GM18873 (cell line): Measurements from ENCODE around the gene MFNG.
"Not testable (repeated sequence)": the region's sequence is repeated elsewhere in the genome, so short reads cannot be mapped to it uniquely, and the experiment has no call there.

ENCODE experiments used
- ATAC-seq: cut with Tn5 transposase; IDR thresholded peaks from one replicate; pipeline ENCODE4 v1.9.1; 2021; ENCODE audit warnings: mild to moderate bottlenecking, moderate library complexity, moderate number of reproducible peaks; ENCODE audit not compliant: unreplicated experiment, low FRiP score

The MFNG gene

GRCh38 chr22:37486224-37486845 lies at the start of gene MFNG:
MFNG (minus strand) TSS chr22:37486384; CDS start chr22:37486177, 207 bp downstream.
- no peak for ATAC-seq

- ATAC-seq = no peak
These were observed 49.0 kb upstream of the MFNG start for GRCh38 chr22:37535159-37535558.

GRCh38 chr22:37534445-37534844 lies 48.3 kb upstream of the MFNG start:
- ATAC-seq = no peak

GRCh38 chr22:37533995-37534394 lies 47.8 kb upstream of the MFNG start:
- no peak for ATAC-seq

GRCh38 chr22:37529652-37530345 lies 43.6 kb upstream of the MFNG start:
- ATAC-seq = no peak

- not testable (repeated sequence) for ATAC-seq
These were observed 41.8 kb upstream of the MFNG start for GRCh38 chr22:37527952-37528351.

- ATAC-seq = not testable (repeated sequence)
These were observed 41.0 kb upstream of the MFNG start for GRCh38 chr22:37527081-37527752.

GRCh38 chr22:37526376-37526775 lies 40.2 kb upstream of the MFNG start:
- ATAC-seq = no peak

- no peak for ATAC-seq
These were observed 39.7 kb upstream of the MFNG start for GRCh38 chr22:37525746-37526350.

- no peak for ATAC-seq
These were observed 39.0 kb upstream of the MFNG start for GRCh38 chr22:37525073-37525745.

- no peak for ATAC-seq
These were observed 36.3 kb upstream of the MFNG start for GRCh38 chr22:37522482-37522881.

GRCh38 chr22:37521236-37521739 lies 35.1 kb upstream of the MFNG start:
- no peak for ATAC-seq

- ATAC-seq = no peak
These were observed 34.6 kb upstream of the MFNG start for GRCh38 chr22:37520776-37521191.

GRCh38 chr22:37519268-37520195 lies 33.3 kb upstream of the MFNG start, which contains the start of gene CARD10:
CARD10 (minus strand) TSS chr22:37519415; CDS start chr22:37519200, 215 bp downstream.
- no peak for ATAC-seq

- ATAC-seq = no peak
These were observed 32.5 kb upstream of the MFNG start for GRCh38 chr22:37518509-37519267.

- no peak for ATAC-seq
These were observed 31.8 kb upstream of the MFNG start for GRCh38 chr22:37517826-37518450.

GRCh38 chr22:37516456-37516855 lies 30.3 kb upstream of the MFNG start:
- ATAC-seq = no peak

- ATAC-seq = no peak
These were observed 29.7 kb upstream of the MFNG start for GRCh38 chr22:37515901-37516300.
